Measurements from ENCODE around the gene BIRC2.

GRCh38 chr11:102396708-102397563, 49.9 kb downstream of the BIRC2 start:
- TF ChIP-seq REST (tag by site-specific recombination; IDR thresholded peaks at IDR 0.05) (no peak), ZNF2 (tag by site-specific recombination; IDR thresholded peaks at IDR 0.05) (no peak), ZNF214 (tag by site-specific recombination; IDR thresholded peaks at IDR 0.05; ENCODE audit: borderline replicate concordance) (no peak), HOXA7 (CRISPR knock-in tag; IDR thresholded peaks at IDR 0.05; ENCODE audit: borderline replicate concordance) (no peak), GLI4 (tag by site-specific recombination; IDR thresholded peaks at IDR 0.05) (no peak), ZNF398 (tag by site-specific recombination; IDR thresholded peaks at IDR 0.05) (no peak)
